ENCODE data around the gene ZSWIM6.

The ZSWIM6 gene

GRCh38 chr5:61591859-61592258 lies 259.8 kb downstream of the ZSWIM6 start:
- no peak for DNase-seq (ENCODE audit: low read depth in 2 of 2)

DNA sequence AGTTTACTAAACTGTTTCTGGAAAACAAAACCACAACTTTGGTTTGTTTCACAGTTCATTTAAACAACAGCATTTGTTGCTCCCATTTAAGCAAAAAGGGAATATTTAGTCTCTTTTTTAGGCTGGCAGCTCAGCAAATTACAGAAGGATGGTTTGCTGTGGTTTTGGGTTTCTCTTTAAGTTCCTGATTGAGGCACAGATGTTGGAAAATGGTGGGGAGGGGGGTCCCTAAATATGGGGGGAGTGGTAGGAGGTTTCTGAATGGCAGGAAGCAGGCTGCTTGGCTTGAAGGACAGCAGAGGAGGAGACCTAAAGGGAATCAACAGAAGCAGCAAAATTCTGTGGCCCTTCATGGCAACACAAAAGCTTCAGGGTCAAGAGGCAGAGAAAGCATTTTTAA lies 263.4 kb downstream of the ZSWIM6 start:
- no peak for DNase-seq (ENCODE audit: low read depth in 2 of 2)
